HepG2 (cell line): ENCODE data around the gene LUC7L. TPM values are rescaled to one million over a fixed set of nuclear protein-coding genes. Genes with fewer than 3 reads are reported as not detected.

Experiments used
- ARID4A ChIP-seq: sonication (generic); formaldehyde crosslinking; IDR thresholded peaks from 2 replicates; pipeline ENCODE4 v1.5.0; 2020; ENCODE audit warnings: mild to moderate bottlenecking, missing genetic modification reagents, borderline replicate concordance
- HNF1A ChIP-seq, 2 experiments: sonication (generic) in 1 of 2; formaldehyde crosslinking in 1 of 2; IDR thresholded peaks; 2 replicates each; pipeline versions ENCODE4 v1.4.0 to v1.6.1; 2016 to 2020; ENCODE audit warnings: borderline replicate concordance in 1 of 2, low read depth in 1 of 2, mild to moderate bottlenecking in 1 of 2, missing genetic modification reagents in 1 of 2
- HOXA9 ChIP-seq: sonication (generic); formaldehyde crosslinking; IDR thresholded peaks from 2 replicates; pipeline ENCODE4 v1.8.1; 2022; ENCODE audit warnings: missing genetic modification reagents, mild to moderate bottlenecking, moderate library complexity, borderline replicate concordance
- MLLT10 ChIP-seq: sonication (generic); formaldehyde crosslinking; IDR thresholded peaks from 2 replicates; pipeline ENCODE4 v1.4.0; 2020; ENCODE audit warnings: missing genetic modification reagents
- NCOA5 ChIP-seq: sonication (generic); formaldehyde crosslinking; IDR thresholded peaks from 2 replicates; pipeline ENCODE4 v1.4.0; 2020; ENCODE audit warnings: missing genetic modification reagents
- ZNF232 ChIP-seq: sonication (generic); formaldehyde crosslinking; IDR thresholded peaks from 2 replicates; pipeline ENCODE4 v1.4.0; 2020; ENCODE audit warnings: missing genetic modification reagents, borderline replicate concordance
- ZNF616 ChIP-seq: sonication (generic); formaldehyde crosslinking; IDR thresholded peaks from 2 replicates; pipeline ENCODE4 v1.5.0; 2020; ENCODE audit warnings: low read depth, mild to moderate bottlenecking, missing genetic modification reagents
- polyA plus RNA-seq, 8 experiments: library from polyadenylated mRNA; depleted of rRNA in 3 of 8; stranded (reverse) in 7 of 8; unstranded in 1 of 8; fragments of >200 nt; fragmentation: Illumina TruSeq in 4 of 8; extraction: Trizol in 4 of 8; gene quantifications; 2 replicates each; pipeline versions ENCODE4 v1.2.1 to v1.2.3, GENCODE V29; 2011 to 2016; ENCODE audit warnings: low read depth in 4 of 8, missing spikeins in 1 of 8, mixed read lengths in 1 of 8; ENCODE audit not compliant: insufficient read depth in 1 of 8
- total RNA-seq, 5 experiments: library from RNA; depleted of rRNA; stranded (reverse); fragments of >200 nt; fragmentation: Illumina TruSeq; extraction: Trizol; gene quantifications; 2 replicates each; pipeline ENCODE4 v1.2.3, GENCODE V29; 2016; ENCODE audit warnings: low read depth in 1 of 5
- TF ChIP-seq, protein P1 (sequence below): sonication (generic); formaldehyde crosslinking; IDR thresholded peaks from 2 replicates; pipeline ENCODE4 v1.4.0; 2020; ENCODE audit warnings: missing genetic modification reagents, mild to moderate bottlenecking, borderline replicate concordance
- TF ChIP-seq, protein P2 (sequence below): IDR thresholded peaks from 2 replicates; pipeline ENCODE4 v1.6.1; 2016; ENCODE audit warnings: low read depth, control low read depth
- TF ChIP-seq, protein P3 (sequence below): sonication (generic); formaldehyde crosslinking; IDR thresholded peaks from 2 replicates; pipeline ENCODE4 v1.8.1; 2023; ENCODE audit warnings: missing genetic modification reagents, inconsistent platforms, borderline replicate concordance

LUC7L gene
- total and polyA plus RNA-seq, 2 of the 13 experiments (the other 11 are each of a cell fraction or from before 2014, with no cell fraction given): 48.7 to 56.9 TPM

DNA sequence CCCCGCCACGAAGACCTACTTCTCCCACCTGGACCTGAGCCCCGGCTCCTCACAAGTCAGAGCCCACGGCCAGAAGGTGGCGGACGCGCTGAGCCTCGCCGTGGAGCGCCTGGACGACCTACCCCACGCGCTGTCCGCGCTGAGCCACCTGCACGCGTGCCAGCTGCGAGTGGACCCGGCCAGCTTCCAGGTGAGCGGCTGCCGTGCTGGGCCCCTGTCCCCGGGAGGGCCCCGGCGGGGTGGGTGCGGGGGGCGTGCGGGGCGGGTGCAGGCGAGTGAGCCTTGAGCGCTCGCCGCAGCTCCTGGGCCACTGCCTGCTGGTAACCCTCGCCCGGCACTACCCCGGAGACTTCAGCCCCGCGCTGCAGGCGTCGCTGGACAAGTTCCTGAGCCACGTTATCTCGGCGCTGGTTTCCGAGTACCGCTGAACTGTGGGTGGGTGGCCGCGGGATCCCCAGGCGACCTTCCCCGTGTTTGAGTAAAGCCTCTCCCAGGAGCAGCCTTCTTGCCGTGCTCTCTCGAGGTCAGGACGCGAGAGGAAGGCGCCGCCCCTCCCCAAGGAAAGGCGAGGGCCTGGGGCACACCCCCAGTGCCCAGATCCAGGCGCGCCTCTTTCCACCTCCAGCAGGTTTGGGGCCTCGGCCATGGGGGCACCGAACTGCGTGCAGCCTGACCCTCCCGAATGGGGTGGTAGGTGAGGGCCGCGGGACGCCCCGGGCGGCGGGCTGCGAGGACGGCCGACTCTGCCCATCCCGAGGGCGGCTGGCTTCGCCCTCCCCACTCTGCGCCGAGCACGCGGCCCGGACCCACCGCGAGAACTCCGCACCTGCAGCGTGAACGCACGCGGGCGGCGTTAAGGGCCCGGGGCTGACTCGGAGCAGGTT, 48.3 kb downstream of the LUC7L start (continued):
- TF ChIP-seq, protein P1, sequence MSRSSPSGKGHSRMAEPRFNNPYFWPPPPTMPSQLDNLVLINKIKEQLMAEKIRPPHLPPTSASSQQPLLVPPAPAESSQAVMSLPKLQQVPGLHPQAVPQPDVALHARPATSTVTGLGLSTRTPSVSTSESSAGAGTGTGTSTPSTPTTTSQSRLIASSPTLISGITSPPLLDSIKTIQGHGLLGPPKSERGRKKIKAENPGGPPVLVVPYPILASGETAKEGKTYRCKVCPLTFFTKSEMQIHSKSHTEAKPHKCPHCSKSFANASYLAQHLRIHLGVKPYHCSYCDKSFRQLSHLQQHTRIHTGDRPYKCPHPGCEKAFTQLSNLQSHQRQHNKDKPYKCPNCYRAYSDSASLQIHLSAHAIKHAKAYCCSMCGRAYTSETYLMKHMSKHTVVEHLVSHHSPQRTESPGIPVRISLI (CRISPR knock-in tag): peak; percentile 61; the same call in 1 of the 2 replicates
- TF ChIP-seq ZNF232 (CRISPR knock-in tag): peak; percentile 96
- TF ChIP-seq NCOA5 (CRISPR knock-in tag): no peak
- TF ChIP-seq MLLT10 (CRISPR knock-in tag): no peak
- peak; percentile 96 for TF ChIP-seq ZNF616
- TF ChIP-seq, protein P2, sequence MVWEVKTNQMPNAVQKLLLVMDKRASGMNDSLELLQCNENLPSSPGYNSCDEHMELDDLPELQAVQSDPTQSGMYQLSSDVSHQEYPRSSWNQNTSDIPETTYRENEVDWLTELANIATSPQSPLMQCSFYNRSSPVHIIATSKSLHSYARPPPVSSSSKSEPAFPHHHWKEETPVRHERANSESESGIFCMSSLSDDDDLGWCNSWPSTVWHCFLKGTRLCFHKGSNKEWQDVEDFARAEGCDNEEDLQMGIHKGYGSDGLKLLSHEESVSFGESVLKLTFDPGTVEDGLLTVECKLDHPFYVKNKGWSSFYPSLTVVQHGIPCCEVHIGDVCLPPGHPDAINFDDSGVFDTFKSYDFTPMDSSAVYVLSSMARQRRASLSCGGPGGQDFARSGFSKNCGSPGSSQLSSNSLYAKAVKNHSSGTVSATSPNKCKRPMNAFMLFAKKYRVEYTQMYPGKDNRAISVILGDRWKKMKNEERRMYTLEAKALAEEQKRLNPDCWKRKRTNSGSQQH (CRISPR knock-in tag): peak; percentile 56
- TF ChIP-seq, protein P3, sequence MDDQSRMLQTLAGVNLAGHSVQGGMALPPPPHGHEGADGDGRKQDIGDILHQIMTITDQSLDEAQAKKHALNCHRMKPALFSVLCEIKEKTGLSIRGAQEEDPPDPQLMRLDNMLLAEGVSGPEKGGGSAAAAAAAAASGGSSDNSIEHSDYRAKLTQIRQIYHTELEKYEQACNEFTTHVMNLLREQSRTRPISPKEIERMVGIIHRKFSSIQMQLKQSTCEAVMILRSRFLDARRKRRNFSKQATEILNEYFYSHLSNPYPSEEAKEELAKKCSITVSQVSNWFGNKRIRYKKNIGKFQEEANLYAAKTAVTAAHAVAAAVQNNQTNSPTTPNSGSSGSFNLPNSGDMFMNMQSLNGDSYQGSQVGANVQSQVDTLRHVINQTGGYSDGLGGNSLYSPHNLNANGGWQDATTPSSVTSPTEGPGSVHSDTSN: peak; percentile 93
- TF ChIP-seq ARID4A: peak; percentile 85
- TF ChIP-seq HOXA9 (CRISPR knock-in tag): peak; percentile 98
- no peak for TF ChIP-seq HNF1A (IDR thresholded peaks at IDR 0.05; ENCODE audit: low read depth)
- peak; percentile 81; the same call in 1 of the 2 replicates for TF ChIP-seq HNF1A (CRISPR knock-in tag; IDR thresholded peaks at IDR 0.05; ENCODE audit: borderline replicate concordance)
